Neural cell (in vitro differentiated cells): ENCODE data around the gene LNX1.

Source experiments
- CTCF ChIP-seq: fragments of 450-650 bp; IDR thresholded peaks from 2 replicates; pipeline ENCODE4 v1.5.1; 2014; ENCODE audit warnings: antibody characterized with exemption, mild to moderate bottlenecking, moderate library complexity; ENCODE audit not compliant: poor library complexity, severe bottlenecking
- EP300 ChIP-seq: fragments of 450-650 bp; conservative IDR thresholded peaks from 2 replicates; pipeline ENCODE4 v1.6.1; 2014; ENCODE audit warnings: antibody characterized with exemption, mild to moderate bottlenecking, moderate library complexity; ENCODE audit not compliant: poor library complexity, severe bottlenecking
- EZH2 ChIP-seq: fragments of 200-600, 300-800 bp; shearing (Covaris generic), sonication (generic); IDR thresholded peaks from 2 replicates; pipeline ENCODE4 v1.6.1; 2014; ENCODE audit warnings: antibody characterized with exemption, low read length, borderline replicate concordance, mild to moderate bottlenecking; ENCODE audit not compliant: insufficient read depth, poor library complexity, severe bottlenecking
- MXI1 ChIP-seq: fragments of 450-650 bp; conservative IDR thresholded peaks from 2 replicates; pipeline ENCODE4 v1.6.1; 2014; ENCODE audit warnings: antibody characterized with exemption, mild to moderate bottlenecking; ENCODE audit not compliant: poor library complexity, severe bottlenecking
- POLR2AphosphoS5 ChIP-seq: IDR thresholded peaks from 2 replicates; pipeline ENCODE4 v1.6.1; 2012
- RAD21 ChIP-seq: fragments of 450-650 bp; conservative IDR thresholded peaks from 2 replicates; pipeline ENCODE4 v1.6.1; 2014; ENCODE audit warnings: antibody characterized with exemption, mild to moderate bottlenecking, moderate library complexity
- REST ChIP-seq: IDR thresholded peaks from 2 replicates; pipeline ENCODE4 v1.6.1; 2012; ENCODE audit warnings: borderline replicate concordance
- SMC3 ChIP-seq: fragments of 450-650 bp; conservative IDR thresholded peaks from 2 replicates; pipeline ENCODE4 v1.6.1; 2014; ENCODE audit warnings: antibody characterized with exemption, mild to moderate bottlenecking, moderate library complexity; ENCODE audit not compliant: poor library complexity
- TAF1 ChIP-seq: IDR thresholded peaks from 2 replicates; pipeline ENCODE4 v1.6.1; 2012; ENCODE audit warnings: low read depth

- no peak for TF ChIP-seq MXI1
- TF ChIP-seq CTCF: no peak
- TF ChIP-seq RAD21: no peak
- no peak for TF ChIP-seq EZH2
- TF ChIP-seq EP300: no peak
- no peak for TF ChIP-seq POLR2AphosphoS5
- TF ChIP-seq REST: no peak
- no peak for TF ChIP-seq TAF1
- no peak for TF ChIP-seq SMC3
Measured at GRCh38 chr4:53562409-53562808, 28.9 kb downstream of the LNX1 start.
